Measurements from ENCODE around the gene SNU13. TPM values are rescaled to one million over a fixed set of nuclear protein-coding genes. Genes with fewer than 3 reads are reported as not detected.
A peak's percentile ranks its signal among the peaks of the same experiment; 100 is the strongest.
"Not testable (repeated sequence)": the region's sequence is repeated elsewhere in the genome, so short reads cannot be mapped to it uniquely, and the experiment has no call there.

SNU13 gene
- total RNA-seq, 2 experiments from 2014 or later: 171 to 178 TPM

GRCh38 chr22:41674846-41675340 lies 13.8 kb downstream of the SNU13 start:
- H3K9me3 Mint-ChIP-seq: no peaks in the 10 kb centered on the region
- H3K27ac Mint-ChIP-seq: no peak overlapping the region
- H3K27me3 Mint-ChIP-seq: no peaks in the 10 kb centered on the region
- no peak for DNase-seq
- H3K4me1 Mint-ChIP-seq: peaks cover 10% of the 10 kb centered on the region
- ChIA-PET POLR2A (no interaction called here), CTCF (interaction anchor here (0.6 to 2.3 kb wide), 6 partner anchors 8 to 266 kb away, joined by 3 to 7 read pairs (median 5); no protein-coding TSS in a partner anchor)
- peaks cover 36% of the 10 kb centered on the region for H3K36me3 Mint-ChIP-seq (ENCODE audit: low read depth)
- no peak overlapping the region for H3K4me3 Mint-ChIP-seq

- DNase-seq: no peak
- CTCF ChIA-PET: interaction anchor here (0.8 to 2.3 kb wide), 2 partner anchors 10 to 268 kb away, joined by 3 to 5 read pairs; no protein-coding TSS in a partner anchor
- peaks cover 32% of the 10 kb centered on the region for H3K36me3 Mint-ChIP-seq (ENCODE audit: low read depth)
- POLR2A ChIA-PET: no interaction called here
- H3K27me3 Mint-ChIP-seq: no peaks in the 10 kb centered on the region
- peaks cover 14% of the 10 kb centered on the region for H3K4me1 Mint-ChIP-seq
- H3K27ac Mint-ChIP-seq: no peak overlapping the region
- H3K9me3 Mint-ChIP-seq: no peaks in the 10 kb centered on the region
- no peak overlapping the region for H3K4me3 Mint-ChIP-seq
Observed at GRCh38 chr22:41672780-41673509, 15.7 kb downstream of the SNU13 start.

GRCh38 chr22:41672096-41672495 lies 16.6 kb downstream of the SNU13 start:
- DNase-seq, H3K9me3 Mint-ChIP-seq, H3K27ac Mint-ChIP-seq, H3K27me3 Mint-ChIP-seq, H3K4me3 Mint-ChIP-seq, POLR2A ChIA-PET: not testable (repeated sequence)
- CTCF ChIA-PET: interaction anchor here (1.1 kb wide), 1 partner anchor 9 kb away, joined by 4 read pairs; no protein-coding TSS in a partner anchor
- H3K4me1 Mint-ChIP-seq: peaks cover 16% of the 10 kb centered on the region
- peaks cover 27% of the 10 kb centered on the region for H3K36me3 Mint-ChIP-seq (ENCODE audit: low read depth)

- ChIA-PET CTCF (interaction anchor here (0.6 to 0.9 kb wide), 2 partner anchors 28 to 128 kb away, joined by 4 to 6 read pairs; no protein-coding TSS in a partner anchor), POLR2A (no interaction called here)
- Mint-ChIP-seq H3K27me3 (no peaks in the 10 kb centered on the region), H3K36me3 (ENCODE audit: low read depth) (peaks cover 21% of the 10 kb centered on the region), H3K4me3 (no peak overlapping the region), H3K9me3 (no peaks in the 10 kb centered on the region), H3K27ac (no peak overlapping the region), H3K4me1 (peaks cover 16% of the 10 kb centered on the region)
- no peak for DNase-seq
Observed at GRCh38 chr22:41668971-41669911, 19.4 kb downstream of the SNU13 start.

- Mint-ChIP-seq H3K36me3 (ENCODE audit: low read depth) (peaks cover 43% of the 10 kb centered on the region), H3K4me3 (no peak overlapping the region), H3K4me1 (peaks cover 15% of the 10 kb centered on the region), H3K9me3 (no peaks in the 10 kb centered on the region), H3K27ac (peak overlapping the region; percentile 25), H3K27me3 (no peaks in the 10 kb centered on the region)
- no peak for DNase-seq
- ChIA-PET POLR2A (interaction anchor here (0.7 kb wide), 1 partner anchor 43 kb away, joined by 3 read pairs; no protein-coding TSS in a partner anchor), CTCF (interaction anchor here (1.0 to 1.2 kb wide), 2 partner anchors 10 to 13 kb away, joined by 3 to 4 read pairs; no protein-coding TSS in a partner anchor)
Observed at GRCh38 chr22:41664951-41665350, 23.7 kb downstream of the SNU13 start.

GRCh38 chr22:41664490-41664889 lies 24.2 kb downstream of the SNU13 start:
- CTCF ChIA-PET: interaction anchor here (1.0 kb wide), 1 partner anchor 13 kb away, joined by 4 read pairs; no protein-coding TSS in a partner anchor
- DNase-seq: no peak
- H3K36me3 Mint-ChIP-seq (ENCODE audit: low read depth): peaks cover 44% of the 10 kb centered on the region
- no peaks in the 10 kb centered on the region for H3K27me3 Mint-ChIP-seq
- H3K4me3 Mint-ChIP-seq: no peak overlapping the region
- POLR2A ChIA-PET: no interaction called here
- peaks cover 13% of the 10 kb centered on the region for H3K4me1 Mint-ChIP-seq
- no peak overlapping the region for H3K27ac Mint-ChIP-seq
- H3K9me3 Mint-ChIP-seq: no peaks in the 10 kb centered on the region

- not testable (repeated sequence) for H3K27ac Mint-ChIP-seq
- CTCF ChIA-PET: interaction anchor here (0.8 to 1.1 kb wide), 2 partner anchors 10 to 35 kb away, joined by 3 read pairs; partner anchors contain the start of gene MEI1
Observed at GRCh38 chr22:41663594-41663993, 25.1 kb downstream of the SNU13 start.

GRCh38 chr22:41661713-41662112 lies 27.0 kb downstream of the SNU13 start:
- H3K9me3 Mint-ChIP-seq: no peaks in the 10 kb centered on the region
- ChIA-PET CTCF (interaction anchor here (0.8 to 1.4 kb wide), 2 partner anchors 35 to 281 kb away, joined by 3 to 4 read pairs; no protein-coding TSS in a partner anchor), POLR2A (no interaction called here)
- no peak overlapping the region for H3K27ac Mint-ChIP-seq
- H3K4me3 Mint-ChIP-seq: no peak overlapping the region
- H3K4me1 Mint-ChIP-seq: peaks cover 2% of the 10 kb centered on the region
- DNase-seq: no peak
- H3K27me3 Mint-ChIP-seq: no peaks in the 10 kb centered on the region
- peaks cover 46% of the 10 kb centered on the region for H3K36me3 Mint-ChIP-seq (ENCODE audit: low read depth)

More at GRCh38 chr22:41663594-41663993, 25.1 kb downstream of the SNU13 start:
- H3K27me3 Mint-ChIP-seq, H3K4me3 Mint-ChIP-seq, POLR2A ChIA-PET, H3K9me3 Mint-ChIP-seq, DNase-seq: not testable (repeated sequence)
- peaks cover 41% of the 10 kb centered on the region for H3K36me3 Mint-ChIP-seq (ENCODE audit: low read depth)
- peaks cover 11% of the 10 kb centered on the region for H3K4me1 Mint-ChIP-seq

- H3K27me3 Mint-ChIP-seq: no peaks in the 10 kb centered on the region
- no peak overlapping the region for H3K4me3 Mint-ChIP-seq
- no peaks in the 10 kb centered on the region for H3K4me1 Mint-ChIP-seq
- CTCF ChIA-PET: interaction anchor here (0.8 to 1.8 kb wide), 3 partner anchors 10 to 282 kb away, joined by 3 to 8 read pairs (median 4); no protein-coding TSS in a partner anchor
- peaks cover 49% of the 10 kb centered on the region for H3K36me3 Mint-ChIP-seq (ENCODE audit: low read depth)
- no peaks in the 10 kb centered on the region for H3K9me3 Mint-ChIP-seq
- POLR2A ChIA-PET: no interaction called here
- no peak overlapping the region for H3K27ac Mint-ChIP-seq
- DNase-seq: no peak
Observed at GRCh38 chr22:41661088-41661487, 27.6 kb downstream of the SNU13 start.

GRCh38 chr22:41660416-41660815 lies 28.3 kb downstream of the SNU13 start:
- ChIA-PET POLR2A (no interaction called here), CTCF (interaction anchor here (0.6 to 1.8 kb wide), 3 partner anchors 10 to 45 kb away, joined by 3 to 8 read pairs (median 4); no protein-coding TSS in a partner anchor)
- H3K36me3 Mint-ChIP-seq (ENCODE audit: low read depth): peaks cover 48% of the 10 kb centered on the region
- H3K27me3 Mint-ChIP-seq: no peaks in the 10 kb centered on the region
- H3K4me1 Mint-ChIP-seq: no peaks in the 10 kb centered on the region
- DNase-seq: no peak
- no peak overlapping the region for H3K4me3 Mint-ChIP-seq
- no peaks in the 10 kb centered on the region for H3K9me3 Mint-ChIP-seq
- peak overlapping the region; percentile 47 for H3K27ac Mint-ChIP-seq

GRCh38 chr22:41659941-41660340 lies 28.7 kb downstream of the SNU13 start:
- no peaks in the 10 kb centered on the region for H3K9me3 Mint-ChIP-seq

GRCh38 chr22:41658869-41659268 lies 29.8 kb downstream of the SNU13 start:
- no peak overlapping the region for H3K4me3 Mint-ChIP-seq
- peaks cover 3% of the 10 kb centered on the region for H3K4me1 Mint-ChIP-seq
- H3K27ac Mint-ChIP-seq: no peak overlapping the region
- no peaks in the 10 kb centered on the region for H3K27me3 Mint-ChIP-seq
- H3K36me3 Mint-ChIP-seq (ENCODE audit: low read depth): peaks cover 52% of the 10 kb centered on the region
- ChIA-PET CTCF (interaction anchor here (3.1 kb wide), 1 partner anchor 8 kb away, joined by 18 read pairs; no protein-coding TSS in a partner anchor), POLR2A (interaction anchor here (0.6 kb wide), 1 partner anchor 216 kb away, joined by 4 read pairs; no protein-coding TSS in a partner anchor)
- DNase-seq: no peak
- no peaks in the 10 kb centered on the region for H3K9me3 Mint-ChIP-seq

More at GRCh38 chr22:41659941-41660340, 28.7 kb downstream of the SNU13 start:
- H3K27ac Mint-ChIP-seq: no peak overlapping the region
- CTCF ChIA-PET: interaction anchor here (0.6 to 1.8 kb wide), 3 partner anchors 9 to 46 kb away, joined by 3 to 8 read pairs (median 3); no protein-coding TSS in a partner anchor
- H3K27me3 Mint-ChIP-seq: no peaks in the 10 kb centered on the region
- H3K36me3 Mint-ChIP-seq (ENCODE audit: low read depth): peaks cover 44% of the 10 kb centered on the region
- no peaks in the 10 kb centered on the region for H3K4me1 Mint-ChIP-seq
- no peak overlapping the region for H3K4me3 Mint-ChIP-seq
- POLR2A ChIA-PET: no interaction called here
- no peak for DNase-seq

Measured in activated CD4-positive, alpha-beta T cell treated with anti-CD3 and anti-CD28 coated beads, Interleukin-2, amount 10 ng/mL, durations not matched to agents 7 days and 5 days (primary cell).